ENCODE data around the gene AGAP1. TPM values are rescaled to one million over a fixed set of nuclear protein-coding genes. Genes with fewer than 3 reads are reported as not detected.

AGAP1 gene
- total RNA-seq, 1 experiment from 2014 or later = 25.8 TPM

GRCh38 chr2:235727891-235728799, 234.3 kb downstream of the AGAP1 start:
- peaks cover 2% of the 10 kb centered on the region; the same call in 1 of the 2 replicates for H3K4me1 ChIP-seq (ENCODE audit: insufficient read depth, low read length)
- H3K23ac ChIP-seq (ENCODE audit: insufficient read length, low read depth, low read length) = no peak overlapping the region
- no peak overlapping the region for H4K8ac ChIP-seq (replicated peaks; ENCODE audit: insufficient read length, low read depth, low read length)
- Mint-ChIP-seq H3K36me3 (ENCODE audit: insufficient read depth in 1 of 3, low read depth in 3 of 3) (peaks cover 0 to 6% (median 0%) of the 10 kb centered on the region in 3 experiments; a peak in 2 of 7 replicates), H3K4me1 (peaks cover 29 to 34% of the 10 kb centered on the region in 2 experiments), H3K27ac (peak overlapping the region in 2 of 3 experiments; percentile 39 to 72; a peak in 1 of 7 replicates), H3K9me3 (no peaks in the 10 kb centered on the region), H3K27me3 (ENCODE audit: low read depth) (no peaks in the 10 kb centered on the region), H3K4me3 (no peak overlapping the region)
- no peaks in the 10 kb centered on the region for H3K27me3 ChIP-seq (ENCODE audit: insufficient read depth, low read length)
- no peak overlapping the region for H3T11ph ChIP-seq (ENCODE audit: low read length)
- no peak overlapping the region for H2BK5ac ChIP-seq (ENCODE audit: insufficient read length, low read length)
- H3K9me3 ChIP-seq (ENCODE audit: control insufficient read depth, low read depth, low read length) = no peaks in the 10 kb centered on the region
- no peak for DNase-seq
- H3K56ac ChIP-seq (ENCODE audit: insufficient read length, low read depth, low read length) = no peak overlapping the region
- H4K20me1 ChIP-seq (ENCODE audit: control insufficient read depth, insufficient read depth, insufficient read length) = no peaks in the 10 kb centered on the region
- H3K4me2 ChIP-seq (ENCODE audit: insufficient read depth, insufficient read length, low read length) = no peak overlapping the region
- H2BK20ac ChIP-seq (ENCODE audit: low read depth, low read length, poor library complexity, severe bottlenecking) = no peak overlapping the region
- H4K5ac ChIP-seq (ENCODE audit: insufficient read length, low read depth, low read length) = no peak overlapping the region
- H3K27ac ChIP-seq (ENCODE audit: insufficient read length, low read depth, low read length) = no peak overlapping the region
- H3K4ac ChIP-seq (ENCODE audit: low read depth, low read length) = no peak overlapping the region
- no peaks in the 10 kb centered on the region for H3K23me2 ChIP-seq (ENCODE audit: insufficient read length, low read depth, low read length, poor library complexity, severe bottlenecking)
- H2BK12ac ChIP-seq (ENCODE audit: insufficient read length, low read depth, low read length) = no peak overlapping the region
- no peak overlapping the region for H4K91ac ChIP-seq (ENCODE audit: insufficient read length, low read depth, low read length)
- H3K79me2 ChIP-seq (ENCODE audit: insufficient read depth, low read length) = no peaks in the 10 kb centered on the region
- H3K18ac ChIP-seq (ENCODE audit: insufficient read length, low read depth, low read length) = no peak overlapping the region
- H2BK120ac ChIP-seq (ENCODE audit: low read depth, low read length, poor library complexity, severe bottlenecking) = no peak overlapping the region
- H3K14ac ChIP-seq (ENCODE audit: insufficient read depth, low read length) = no peak overlapping the region
- no peak for TF ChIP-seq CTCF (conservative IDR thresholded peaks at IDR 0.05)
- H2AK5ac ChIP-seq (ENCODE audit: insufficient read length, low read length) = no peak overlapping the region
- no peak overlapping the region for H3K9ac ChIP-seq (ENCODE audit: extremely low read depth, insufficient read length, low read length)
- no peak overlapping the region for H2BK15ac ChIP-seq (ENCODE audit: low read depth, low read length)
- H3K79me1 ChIP-seq (ENCODE audit: insufficient read depth, low read depth, low read length, poor library complexity, severe bottlenecking) = no peaks in the 10 kb centered on the region
- no peak overlapping the region for H2AFZ ChIP-seq (ENCODE audit: low read length)
- no CpG with 5 or more reads among the region's 17 CpGs for whole genome bisulfite sequencing (ENCODE audit: extremely low coverage, insufficient read length, low lambda C conversion rate)

Measured in H9 (cell line).